ENCODE results near the gene AMN1. TPM values are rescaled to one million over a fixed set of nuclear protein-coding genes. Genes with fewer than 3 reads are reported as not detected.
"Not testable (repeated sequence)": the region's sequence is repeated elsewhere in the genome, so short reads cannot be mapped to it uniquely, and the experiment has no call there.

The AMN1 gene
- total RNA-seq: 1 to 10 TPM; 3.0 to 6.8 TPM
- long read RNA-seq, partial matches to known transcripts: 1 of 7 reads
- long read RNA-seq, other reads (novel, unspliced or antisense): 1 of 7 reads

DNA sequence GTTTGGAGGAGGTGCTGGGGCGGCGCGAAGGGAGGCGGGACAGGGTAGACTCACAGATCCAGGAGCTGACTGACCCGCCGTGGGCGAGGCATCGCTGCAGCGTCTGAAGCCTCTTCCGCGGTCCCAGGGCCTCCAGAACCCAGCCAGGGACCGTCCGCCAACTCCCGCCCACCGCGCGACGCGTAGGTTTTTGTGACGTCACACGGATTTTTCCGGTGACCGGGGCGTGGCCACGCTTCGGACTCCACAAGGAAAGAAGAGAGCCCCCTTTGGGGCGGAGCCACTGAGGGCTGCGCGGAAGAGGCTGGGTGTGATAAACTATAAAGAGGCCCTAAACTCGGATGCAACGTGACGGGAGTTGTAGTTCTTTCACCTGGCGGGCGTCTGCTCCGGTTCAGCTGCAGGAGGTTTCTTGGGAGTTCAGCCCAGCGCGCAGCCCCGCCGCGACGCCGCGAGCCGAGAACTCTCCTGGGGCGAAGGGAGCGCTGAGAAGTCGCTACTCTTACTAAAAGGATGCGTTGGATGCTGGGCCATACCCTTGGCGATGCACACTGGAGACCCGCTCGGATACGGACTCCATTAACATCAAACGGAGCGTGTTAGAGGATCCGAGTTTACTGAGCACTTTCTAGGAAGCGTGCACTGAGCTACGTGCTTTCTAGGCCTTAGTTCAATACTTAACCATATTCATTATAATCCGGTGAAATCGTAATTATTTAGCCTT lies at the start of gene AMN1:
AMN1 (minus strand) TSS at position 105 of the 724 bp plus-strand sequence; CDS start at position 92, 13 bp downstream.
- DNase-seq: peak; percentile 99 to 100
- intact Hi-C loops (cut with DNase I, micrococcal nuclease): no loop called here
- ATAC-seq: peak; percentile 92

DNA sequence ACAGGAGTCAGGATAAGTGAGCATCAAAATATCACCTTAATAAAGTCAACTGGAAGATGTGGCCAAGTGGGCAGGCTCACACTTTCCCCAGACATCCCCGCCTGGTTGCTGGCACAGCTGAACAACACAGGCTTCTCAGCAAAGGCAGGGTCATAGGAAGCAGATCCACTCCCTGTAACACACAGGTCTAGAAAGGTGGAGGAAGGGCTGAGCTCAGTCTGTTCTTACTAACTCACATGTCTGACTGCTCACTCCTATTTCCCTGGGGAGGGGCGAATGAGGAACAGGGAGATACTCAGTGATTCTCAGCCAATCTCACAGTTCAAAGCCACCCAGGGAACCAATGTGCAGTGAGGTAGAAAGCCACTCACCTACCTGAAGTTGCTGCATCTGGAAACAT lies 45.0 kb upstream of the AMN1 start:
- intact Hi-C loops (cut with DNase I, micrococcal nuclease): no loop called here
- DNase-seq: no peak
- ATAC-seq: no peak

DNA sequence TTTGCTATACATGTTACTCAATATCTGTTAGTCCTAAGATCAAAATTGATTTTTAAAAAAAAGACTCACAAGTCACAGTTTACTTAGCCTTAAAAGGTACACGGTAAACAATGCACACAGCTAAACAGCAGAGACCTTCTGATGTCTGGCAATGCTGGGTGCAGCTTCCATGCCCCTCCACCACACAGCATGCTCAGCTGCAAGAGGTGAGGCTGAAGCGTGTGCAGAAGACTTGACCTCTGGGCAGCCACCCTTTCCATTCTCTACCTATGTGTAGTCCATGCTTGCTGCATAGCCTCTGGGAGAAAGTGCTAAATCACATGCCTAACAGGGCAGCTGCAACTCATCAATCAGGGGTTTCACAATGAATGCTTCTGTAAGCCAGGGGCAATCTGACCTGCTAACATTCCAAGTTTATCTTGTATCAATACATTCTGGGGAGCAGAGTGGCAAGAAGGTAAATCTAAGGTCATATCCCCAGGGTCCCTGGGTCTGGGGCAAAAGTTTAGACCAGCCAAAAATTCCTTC lies 44.5 kb upstream of the AMN1 start:
- no peak for ATAC-seq
- no peak for DNase-seq
- intact Hi-C loops (cut with DNase I, micrococcal nuclease): no loop called here

DNA sequence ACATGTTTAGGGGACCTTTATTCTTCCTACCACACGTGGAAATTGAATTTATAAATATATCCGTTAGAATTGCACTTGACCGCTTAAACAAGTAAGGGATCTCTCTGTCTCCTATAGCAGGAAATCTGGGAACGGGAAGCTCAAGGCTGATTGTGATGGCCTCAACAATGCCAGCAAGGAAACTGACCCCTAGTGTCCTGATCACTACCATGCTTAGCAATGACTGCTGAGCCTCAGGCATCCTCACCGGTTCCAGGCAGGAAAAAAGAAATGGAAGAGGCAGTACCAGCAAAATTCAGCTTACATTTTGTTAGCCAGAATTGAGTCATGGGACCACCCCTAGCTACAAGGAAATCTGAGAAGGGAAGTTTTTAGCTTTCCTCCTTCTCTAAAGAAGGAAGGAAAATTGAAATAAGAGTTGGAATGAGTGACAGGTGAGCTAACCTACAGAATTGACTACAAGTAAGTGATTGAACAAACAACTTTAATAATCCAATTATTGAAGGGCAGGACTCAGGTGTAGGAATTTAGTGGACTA lies 43.9 kb upstream of the AMN1 start:
- ATAC-seq: no peak
- intact Hi-C loops (cut with DNase I, micrococcal nuclease): no loop called here
- no peak for DNase-seq

DNA sequence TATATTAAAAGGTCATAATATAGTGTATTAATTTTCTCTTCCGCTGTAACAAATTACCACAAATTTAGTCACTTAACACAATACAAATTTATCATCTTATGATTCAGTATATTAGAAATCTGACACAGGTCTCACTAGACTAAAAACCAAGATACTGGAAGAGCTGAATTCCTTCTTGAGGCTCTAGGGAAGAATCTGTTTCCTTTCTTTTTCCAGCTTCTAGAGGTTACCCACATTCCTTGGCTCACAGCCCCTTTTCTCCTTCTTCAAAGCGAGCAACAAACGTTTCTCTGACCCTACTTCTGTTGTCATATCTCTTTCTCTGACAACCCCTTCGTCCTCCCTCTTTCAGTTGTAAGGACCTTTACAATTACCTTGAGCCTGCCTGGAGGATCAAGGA lies 43.4 kb upstream of the AMN1 start:
- DNase-seq (no peak), ATAC-seq (no peak)
- intact Hi-C loops (cut with DNase I, micrococcal nuclease): no loop called here

DNA sequence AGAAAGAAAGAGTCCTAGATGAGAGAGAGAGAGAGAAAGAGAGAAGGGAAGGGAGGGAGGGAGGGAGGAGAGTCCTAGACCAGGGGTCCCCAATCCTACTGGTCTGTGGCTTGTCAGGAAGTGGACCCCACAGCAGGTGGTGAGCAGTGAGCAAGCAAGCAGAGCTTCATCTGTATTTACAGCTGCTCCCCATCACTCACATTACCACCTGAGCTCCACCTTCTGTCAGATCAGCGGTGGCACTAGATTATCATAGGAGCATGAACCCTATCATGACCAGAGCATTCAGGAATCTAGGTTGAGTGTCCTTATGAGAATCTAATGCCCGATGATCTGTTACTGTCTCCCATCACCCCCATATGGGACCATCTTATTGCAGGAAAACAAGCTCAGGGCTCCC lies 39.2 kb upstream of the AMN1 start:
- no peak for ATAC-seq
- intact Hi-C loops (cut with DNase I, micrococcal nuclease): no loop called here

DNA sequence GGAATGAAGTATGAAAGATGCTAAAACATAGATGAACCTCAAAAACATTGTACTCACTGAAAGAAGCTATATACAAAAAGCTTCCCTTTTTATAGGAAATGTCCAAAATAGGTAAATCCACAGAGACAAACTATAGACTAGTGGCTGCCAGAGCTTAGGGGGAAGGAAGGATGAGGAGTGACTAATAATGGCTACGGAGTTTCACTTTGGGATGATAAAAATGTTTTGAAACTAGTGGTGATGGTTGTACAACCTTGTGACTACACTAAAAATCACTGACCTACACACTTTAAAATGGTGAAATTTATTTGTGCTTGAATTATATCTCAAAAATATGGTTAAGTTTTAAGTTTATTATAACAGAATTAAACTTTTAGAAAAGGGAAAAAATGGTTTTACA lies 37.1 kb upstream of the AMN1 start:
- intact Hi-C loops (cut with DNase I, micrococcal nuclease): no loop called here
- DNase-seq (no peak), ATAC-seq (no peak)

More for the DNA sequence above, 39.2 kb upstream of the AMN1 start:
- DNase-seq: no peak

DNA sequence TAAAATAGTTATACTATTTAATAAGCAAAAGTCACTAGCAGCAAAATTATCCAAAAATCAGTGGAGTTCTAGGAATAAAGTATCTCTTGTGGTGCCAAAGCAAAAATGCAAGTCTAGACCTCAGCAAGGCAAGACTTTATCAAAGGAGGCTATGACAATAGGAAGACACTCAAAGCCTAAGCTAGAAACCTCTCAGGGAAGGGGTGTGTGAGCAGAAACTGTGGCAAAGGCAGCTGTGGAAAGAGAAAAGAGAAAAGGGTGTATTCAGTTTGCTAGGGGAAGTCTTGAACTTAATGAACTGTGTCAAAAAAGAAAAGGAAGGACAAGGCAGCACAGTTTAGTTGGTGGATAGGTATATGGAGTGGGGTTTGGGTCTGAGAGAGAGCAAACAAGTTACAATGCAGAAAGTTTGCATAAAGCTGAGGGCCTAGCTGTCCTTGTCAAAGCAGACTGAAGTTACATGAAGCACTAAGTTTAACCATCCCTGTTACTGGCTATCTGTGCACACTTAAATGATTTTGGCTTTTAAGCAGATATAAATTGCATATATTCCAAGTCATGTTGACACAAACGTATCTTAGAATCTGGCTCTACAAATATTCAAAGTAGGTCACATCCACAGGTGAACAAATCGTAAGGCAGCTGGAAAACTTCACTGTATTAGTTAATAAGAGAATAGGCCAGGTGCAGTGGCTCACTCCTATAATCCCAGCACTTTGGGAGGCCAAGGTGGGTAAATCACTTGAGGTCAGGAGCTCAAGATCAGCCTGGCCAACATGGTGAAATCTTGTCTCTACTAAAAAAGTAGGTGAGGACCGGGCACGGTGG lies 31.0 kb upstream of the AMN1 start:
- intact Hi-C loops (cut with DNase I, micrococcal nuclease): no loop called here
- DNase-seq (no peak), ATAC-seq (no peak)

DNA sequence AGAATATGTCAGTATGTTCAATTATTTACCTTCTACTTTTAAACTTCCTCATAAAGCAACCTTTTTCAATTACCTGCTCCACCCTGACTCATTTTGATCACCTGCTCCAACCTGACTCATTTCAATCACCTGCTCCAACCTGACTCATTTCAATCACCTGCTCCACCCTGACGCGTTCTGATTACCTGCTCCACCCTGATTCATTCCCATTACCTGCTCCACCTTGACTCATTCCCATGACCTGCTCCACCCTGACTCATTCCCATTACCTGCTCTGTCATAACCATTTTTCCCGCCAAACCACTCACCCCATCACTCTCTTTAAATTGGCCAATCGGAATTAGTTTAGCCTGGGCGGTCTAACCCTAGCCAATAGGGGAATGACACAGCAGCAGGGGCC lies 29.5 kb upstream of the AMN1 start:
- DNase-seq: peak in 1 of 2 donors; percentile 57
- intact Hi-C loops (cut with DNase I, micrococcal nuclease): not testable (repeated sequence)
- peak; percentile 52 for ATAC-seq

DNA sequence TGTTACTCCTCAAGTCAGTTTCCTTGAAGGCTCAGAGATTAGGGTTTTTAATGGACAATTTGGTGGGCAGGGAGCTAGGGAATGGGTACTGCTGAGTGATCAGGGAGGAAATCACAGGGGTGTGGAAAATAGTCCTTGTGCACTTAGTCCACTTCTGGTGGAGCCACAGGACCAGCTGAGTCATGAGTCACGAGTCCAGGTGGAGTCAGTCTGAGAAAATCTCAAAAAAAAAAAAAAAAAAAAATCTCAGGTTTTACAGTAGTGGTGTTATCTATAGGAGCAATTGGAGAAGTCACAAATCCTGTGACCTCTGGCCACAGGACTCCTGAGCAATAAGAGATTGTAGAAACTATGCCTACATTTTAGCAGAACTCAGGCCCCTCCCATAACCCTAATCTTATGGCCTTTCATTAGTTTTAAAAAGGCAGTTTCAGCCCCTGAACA lies 28.2 kb upstream of the AMN1 start:
- peak in 1 of 2 donors; percentile 65 for DNase-seq
- intact Hi-C loops (cut with DNase I, micrococcal nuclease): no loop called here
- ATAC-seq: peak; percentile 93

DNA sequence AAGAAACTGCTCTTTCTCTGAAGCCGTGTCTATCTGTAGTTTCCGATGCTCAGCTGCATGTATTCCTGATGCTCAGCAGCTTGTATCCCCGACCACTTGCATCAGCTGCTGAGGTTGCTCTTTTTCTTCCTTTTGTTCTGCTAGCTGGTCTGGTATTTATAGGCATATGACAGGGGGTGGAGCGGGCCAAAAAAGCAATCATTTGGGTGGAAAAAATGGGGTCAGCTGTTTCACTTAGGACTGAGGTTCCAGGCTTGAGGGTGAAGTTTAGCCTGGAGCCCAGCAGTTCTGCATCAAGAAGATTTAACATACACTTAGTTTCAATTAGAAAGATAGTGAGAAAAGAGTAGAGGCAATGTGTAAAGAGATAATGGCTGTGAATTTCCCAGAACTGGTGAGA lies 23.6 kb upstream of the AMN1 start:
- DNase-seq (no peak), ATAC-seq (no peak)
- intact Hi-C loops (cut with DNase I, micrococcal nuclease): no loop called here

DNA sequence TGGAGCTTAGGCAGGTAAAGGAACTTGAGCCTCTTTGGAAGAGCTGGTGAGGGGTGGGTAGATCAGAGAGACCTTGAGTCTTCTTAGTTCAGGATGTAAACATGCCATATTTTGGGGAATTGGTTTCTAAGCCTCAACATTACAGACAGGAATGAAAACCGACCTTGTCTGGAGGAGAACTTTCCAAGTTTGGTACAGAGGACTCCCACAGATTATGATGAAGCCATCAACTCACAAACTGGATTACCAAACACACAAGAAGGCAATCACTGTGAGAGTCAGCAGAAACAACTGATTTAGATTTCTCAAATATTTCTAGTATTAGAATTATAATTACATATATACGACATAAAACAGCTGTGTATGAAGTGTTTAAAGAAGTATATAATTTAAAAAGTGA lies 22.3 kb upstream of the AMN1 start:
- intact Hi-C loops (cut with DNase I, micrococcal nuclease): no loop called here
- ATAC-seq (no peak), DNase-seq (no peak)

DNA sequence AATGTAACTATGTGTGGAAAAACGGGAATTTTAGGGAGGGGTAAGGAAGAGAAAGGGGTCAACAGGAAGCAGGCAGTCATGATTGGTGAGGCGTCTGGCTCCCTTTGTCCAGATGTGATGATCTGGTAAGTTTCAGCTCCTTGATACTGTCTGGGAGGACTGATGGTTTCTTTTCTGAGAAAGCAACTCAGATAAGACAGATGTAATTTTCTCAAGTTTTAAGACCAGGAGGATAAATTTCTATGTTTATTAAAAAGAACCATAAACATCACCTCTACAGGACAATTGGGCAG lies 21.9 kb upstream of the AMN1 start:
- intact Hi-C loops (cut with DNase I, micrococcal nuclease): no loop called here
- ATAC-seq (no peak), DNase-seq (no peak)

DNA sequence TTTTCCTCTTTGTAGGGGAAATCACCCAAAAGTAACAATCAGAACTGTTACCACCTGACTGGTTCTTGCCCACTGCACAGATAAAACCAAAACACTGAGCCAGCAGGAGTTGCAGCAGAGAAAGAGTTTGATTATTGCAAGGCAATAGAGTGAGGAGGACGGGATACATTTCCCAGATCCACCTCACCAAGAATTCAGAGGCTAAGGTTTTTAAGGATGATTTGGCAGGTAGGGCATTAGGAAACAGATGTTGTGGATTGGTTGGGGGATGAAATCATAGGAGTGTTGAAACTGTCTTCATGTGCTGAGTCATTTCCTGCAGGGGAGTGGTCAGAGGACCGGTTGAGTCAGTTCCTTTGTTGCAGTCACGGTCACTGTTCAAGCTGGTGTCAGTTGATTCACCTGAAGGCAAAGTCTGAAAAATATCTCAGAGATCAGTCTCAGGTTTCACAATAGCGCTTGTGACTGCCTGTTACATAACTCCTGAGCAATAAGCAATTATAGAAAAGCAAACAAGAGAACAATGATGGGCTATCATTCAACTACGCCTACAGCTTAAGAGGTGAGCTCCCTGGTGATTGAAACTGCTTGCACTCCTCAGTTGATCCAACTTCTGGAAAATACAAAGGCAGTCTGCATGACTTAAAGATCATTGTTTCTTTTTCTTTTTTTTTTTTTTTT lies 20.3 kb upstream of the AMN1 start:
- intact Hi-C loops (cut with DNase I, micrococcal nuclease): no loop called here
- peak; percentile 95 for ATAC-seq
- peak; percentile 73 to 89 for DNase-seq

DNA sequence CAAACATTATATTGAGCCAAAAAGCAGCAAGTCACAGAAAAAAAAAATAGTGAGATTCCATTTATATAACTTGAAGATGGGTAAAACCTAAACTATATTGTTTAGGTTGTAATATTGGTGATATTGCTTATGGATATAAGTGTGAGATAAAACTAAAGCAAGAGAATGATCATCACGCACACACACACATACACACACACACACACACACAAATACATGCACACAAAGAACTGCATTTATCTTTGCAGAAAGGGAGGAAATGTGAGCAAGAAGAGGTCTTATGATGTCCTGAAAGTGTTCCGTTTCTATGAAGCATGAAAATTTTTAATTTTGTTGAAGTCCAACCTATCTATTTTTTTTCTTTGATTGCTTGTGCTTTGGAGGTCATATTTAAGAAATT lies 16.4 kb upstream of the AMN1 start:
- ATAC-seq (no peak), DNase-seq (no peak)
- intact Hi-C loops (cut with DNase I, micrococcal nuclease): no loop called here

DNA sequence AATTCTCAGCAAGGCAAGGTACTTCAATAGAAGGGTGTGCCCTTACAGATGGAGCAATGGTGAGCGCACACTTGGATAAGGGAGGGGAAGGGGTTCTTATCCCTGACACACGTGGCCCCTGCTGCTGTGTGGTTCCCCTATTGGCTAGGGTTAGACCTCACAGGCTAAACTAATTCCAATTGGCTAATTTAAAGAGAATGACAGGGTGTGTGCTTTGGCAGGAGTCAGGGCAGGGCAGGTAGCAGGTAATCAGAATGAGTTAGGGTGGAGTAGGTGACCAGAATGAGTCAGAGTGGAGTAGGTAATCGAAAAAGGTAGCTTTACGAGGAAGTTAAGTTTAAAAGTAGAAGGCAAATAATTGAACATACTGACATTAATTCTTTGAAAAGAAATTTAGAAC lies 15.5 kb upstream of the AMN1 start:
- peak; percentile 32 for ATAC-seq
- peak; percentile 50 to 77 for DNase-seq
- intact Hi-C loops (cut with DNase I, micrococcal nuclease): not testable (repeated sequence)

DNA sequence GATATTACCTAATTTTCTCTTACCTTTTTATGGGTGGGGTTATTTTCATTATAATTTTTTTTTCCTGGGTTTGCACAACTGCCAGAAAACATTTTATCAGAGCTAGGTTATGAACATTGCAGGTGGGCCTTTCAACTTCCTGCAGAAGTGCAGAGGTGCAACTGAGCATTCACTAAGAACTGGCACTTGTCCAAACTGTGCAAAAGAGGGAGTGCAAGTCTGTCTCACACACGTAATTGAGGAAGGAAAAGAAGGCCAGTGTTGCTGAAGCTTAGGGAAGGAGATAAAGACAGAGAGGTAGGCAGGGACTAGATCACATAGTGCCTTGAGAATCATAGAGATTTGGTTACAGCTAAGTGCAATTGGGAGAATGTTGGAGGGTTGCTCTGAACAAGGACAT lies 14.1 kb upstream of the AMN1 start:
- intact Hi-C loops (cut with DNase I, micrococcal nuclease): no loop called here
- DNase-seq: no peak
- peak; percentile 77 for ATAC-seq

DNA sequence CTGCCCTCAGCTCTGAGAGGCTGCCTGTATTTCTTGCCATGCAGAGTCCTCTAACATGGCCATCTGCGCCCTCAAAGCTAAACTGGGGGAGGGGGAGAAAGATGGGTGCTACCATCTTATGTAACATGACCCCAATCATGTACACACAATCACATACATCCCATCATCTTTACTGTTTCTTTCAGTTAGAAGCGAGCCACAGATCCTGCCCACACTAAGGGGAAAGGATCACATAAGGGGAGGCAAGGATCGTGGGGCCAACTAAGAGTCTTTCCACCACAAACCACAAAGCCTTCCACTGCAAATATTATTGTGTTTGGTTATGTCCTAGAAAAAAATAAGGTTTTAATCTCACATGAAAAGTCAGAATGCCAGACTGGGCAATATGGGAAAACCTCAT lies 11.8 kb upstream of the AMN1 start:
- intact Hi-C loops (cut with DNase I, micrococcal nuclease): no loop called here
- ATAC-seq: no peak
- no peak for DNase-seq

DNA sequence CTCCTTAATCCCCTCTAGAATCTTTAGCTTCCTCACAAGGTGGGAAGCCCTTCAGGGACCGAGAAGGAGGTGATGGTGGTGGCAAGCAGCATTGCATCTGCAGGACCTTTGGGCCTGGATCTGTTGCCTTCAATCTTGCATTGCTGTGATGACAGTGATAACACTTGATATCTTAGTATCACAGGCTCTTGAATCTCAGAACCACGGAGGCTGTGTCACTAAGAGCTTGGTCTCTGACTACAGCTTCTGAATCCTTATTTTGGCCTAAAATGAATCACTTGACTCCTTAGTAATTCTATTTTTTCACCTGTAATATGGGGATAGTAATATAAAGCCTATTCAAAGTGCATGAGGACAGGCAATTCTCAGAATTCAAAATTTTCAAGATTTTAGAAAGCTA lies 8.9 kb upstream of the AMN1 start:
- DNase-seq (no peak), ATAC-seq (no peak)
- intact Hi-C loops (cut with DNase I, micrococcal nuclease): no loop called here
